HFFc6 (cell line): Measurements from ENCODE around the gene MORN5. TPM values are rescaled to one million over a fixed set of nuclear protein-coding genes. Genes with fewer than 3 reads are reported as not detected.
A peak's percentile ranks its signal among the peaks of the same experiment; 100 is the strongest.

ENCODE experiments used
- DNase-seq: peaks from one replicate; pipeline ENCODE4 v3.0.0-alpha.2; 2018
- H3K27ac Mint-ChIP-seq: 2 replicates; pipeline ENCODE4 v1.8.0; 2020; ENCODE audit warnings: mild to moderate bottlenecking, mixed read lengths
- H3K27me3 Mint-ChIP-seq: 2 replicates; pipeline ENCODE4 v1.8.0; 2021; ENCODE audit warnings: mild to moderate bottlenecking, moderate library complexity, mixed read lengths; ENCODE audit not compliant: insufficient read depth
- H3K36me3 Mint-ChIP-seq: 2 replicates; pipeline ENCODE4 v1.8.0; 2021; ENCODE audit warnings: low read depth, mixed read lengths
- H3K4me1 Mint-ChIP-seq: 2 replicates; pipeline ENCODE4 v1.8.0; 2020; ENCODE audit warnings: low read depth, mixed read lengths
- H3K4me3 Mint-ChIP-seq: 2 replicates; pipeline ENCODE4 v1.8.0; 2020; ENCODE audit warnings: mild to moderate bottlenecking, moderate library complexity, mixed read lengths
- H3K9me3 Mint-ChIP-seq: 2 replicates; pipeline ENCODE4 v1.8.0; 2020; ENCODE audit warnings: mild to moderate bottlenecking, mixed read lengths
- CTCF ChIP-seq: fragments of 200-600 bp; sonication (generic); IDR thresholded peaks from 2 replicates; pipeline ENCODE4 v1.5.0; 2021; ENCODE audit warnings: antibody characterized with exemption, mild to moderate bottlenecking
- total RNA-seq, 6 experiments: library from RNA; stranded (reverse); fragmentation: NEBNext Ultra II Directional; extraction: Animal tissue kit (Norgen Biotek cat#: 25700); gene quantifications; 2 replicates in 1 of 6; 3 replicates in 5 of 6; pipeline ENCODE4 v1.2.3, GENCODE V29; 2021

Gene MORN5
- total RNA-seq, 6 experiments from 2014 or later, result not detected

- no peak for TF ChIP-seq CTCF
- Mint-ChIP-seq H3K4me3 (no peak overlapping the region), H3K27me3 (peaks cover 4% of the 10 kb centered on the region), H3K9me3 (no peaks in the 10 kb centered on the region), H3K27ac (no peak overlapping the region), H3K36me3 (peaks cover 4% of the 10 kb centered on the region; the same call in 1 of the 2 replicates), H3K4me1 (peaks cover 14% of the 10 kb centered on the region)
- DNase-seq, result no peak
These were observed 25.6 kb upstream of the MORN5 start for GRCh38 chr9:122133984-122134535.

GRCh38 chr9:122134822-122135528 is 24.7 kb upstream of the MORN5 start:
- Mint-ChIP-seq H3K36me3 (peaks cover 4% of the 10 kb centered on the region; the same call in 1 of the 2 replicates), H3K9me3 (no peaks in the 10 kb centered on the region), H3K27ac (no peak overlapping the region), H3K4me3 (no peak overlapping the region), H3K27me3 (peaks cover 5% of the 10 kb centered on the region), H3K4me1 (peaks cover 23% of the 10 kb centered on the region)
- no peak for TF ChIP-seq CTCF
- no peak for DNase-seq

GRCh38 chr9:122135529-122135859 is 24.2 kb upstream of the MORN5 start:
- Mint-ChIP-seq H3K9me3 (no peaks in the 10 kb centered on the region), H3K4me1 (peaks cover 24% of the 10 kb centered on the region), H3K27ac (no peak overlapping the region), H3K27me3 (peaks cover 5% of the 10 kb centered on the region), H3K4me3 (no peak overlapping the region), H3K36me3 (peaks cover 4% of the 10 kb centered on the region; the same call in 1 of the 2 replicates)
- no peak for DNase-seq
- no peak for TF ChIP-seq CTCF

GRCh38 chr9:122138560-122139268 is 21.0 kb upstream of the MORN5 start:
- no peak overlapping the region for H3K27ac Mint-ChIP-seq
- H3K9me3 Mint-ChIP-seq, result no peaks in the 10 kb centered on the region
- H3K36me3 Mint-ChIP-seq, result peaks cover 10% of the 10 kb centered on the region
- no peak for TF ChIP-seq CTCF
- peaks cover 5% of the 10 kb centered on the region; the same call in 1 of the 2 replicates for H3K27me3 Mint-ChIP-seq
- DNase-seq, result peak; percentile 15
- H3K4me3 Mint-ChIP-seq, result no peak overlapping the region
- H3K4me1 Mint-ChIP-seq, result peaks cover 25% of the 10 kb centered on the region

- Mint-ChIP-seq H3K9me3 (no peaks in the 10 kb centered on the region), H3K27me3 (peaks cover 3% of the 10 kb centered on the region; the same call in 1 of the 2 replicates), H3K27ac (no peak overlapping the region), H3K36me3 (peaks cover 19% of the 10 kb centered on the region), H3K4me3 (no peak overlapping the region), H3K4me1 (peaks cover 25% of the 10 kb centered on the region)
- TF ChIP-seq CTCF, result no peak
- no peak for DNase-seq
These were observed 19.1 kb upstream of the MORN5 start for GRCh38 chr9:122140368-122141193.
